Hepatic stellate cell (primary cell): ENCODE measurements around the gene LMO7.

Experiments
- DNase-seq: peaks from one replicate; pipeline ENCODE4 v3.0.0; 2011; ENCODE audit warnings: low spot score

The LMO7 gene

GRCh38 chr13:75801388-75801945 lies 165.3 kb downstream of the LMO7 start:
- no peak for DNase-seq

GRCh38 chr13:75802161-75802560 lies 166.0 kb downstream of the LMO7 start:
- no peak for DNase-seq

GRCh38 chr13:75803164-75803611 lies 167.1 kb downstream of the LMO7 start:
- DNase-seq = no peak

- DNase-seq = no peak
Measured at GRCh38 chr13:75804054-75804453, 167.9 kb downstream of the LMO7 start.

GRCh38 chr13:75804605-75805004 lies 168.5 kb downstream of the LMO7 start:
- no peak for DNase-seq

- no peak for DNase-seq
Measured at GRCh38 chr13:75806117-75806516, 170.0 kb downstream of the LMO7 start.

GRCh38 chr13:75811361-75811760 lies 175.2 kb downstream of the LMO7 start:
- DNase-seq = no peak

- DNase-seq = no peak
Measured at GRCh38 chr13:75811841-75812240, 175.7 kb downstream of the LMO7 start.

GRCh38 chr13:75812751-75813181 lies 176.6 kb downstream of the LMO7 start:
- no peak for DNase-seq

- no peak for DNase-seq
Measured at GRCh38 chr13:75813323-75813722, 177.2 kb downstream of the LMO7 start.

- DNase-seq = no peak
Measured at GRCh38 chr13:75818179-75818967, 182.2 kb downstream of the LMO7 start.

GRCh38 chr13:75818968-75819225 lies 182.8 kb downstream of the LMO7 start:
- no peak for DNase-seq

GRCh38 chr13:75825161-75825560 lies 189.0 kb downstream of the LMO7 start:
- no peak for DNase-seq

GRCh38 chr13:75825594-75825993 lies 189.5 kb downstream of the LMO7 start:
- DNase-seq = no peak

- DNase-seq = no peak
Measured at GRCh38 chr13:75826391-75826790, 190.3 kb downstream of the LMO7 start.

GRCh38 chr13:75829830-75830229 lies 193.7 kb downstream of the LMO7 start:
- DNase-seq = no peak

GRCh38 chr13:75830842-75831241 lies 194.7 kb downstream of the LMO7 start:
- DNase-seq = no peak

- DNase-seq = no peak
Measured at GRCh38 chr13:75831389-75831788, 195.3 kb downstream of the LMO7 start.

GRCh38 chr13:75832812-75833211 lies 196.7 kb downstream of the LMO7 start:
- no peak for DNase-seq

GRCh38 chr13:75836441-75836840 lies 200.3 kb downstream of the LMO7 start:
- DNase-seq = no peak

- DNase-seq = no peak
Measured at GRCh38 chr13:75838366-75839005, 202.4 kb downstream of the LMO7 start.

GRCh38 chr13:75839406-75839805 lies 203.3 kb downstream of the LMO7 start:
- DNase-seq = no peak

- DNase-seq = no peak
Measured at GRCh38 chr13:75841905-75842304, 205.8 kb downstream of the LMO7 start.

GRCh38 chr13:75843074-75843473 lies 206.9 kb downstream of the LMO7 start:
- no peak for DNase-seq
